Keratinocyte (primary cell): ENCODE results near the gene DSG2. TPM values are rescaled to one million over a fixed set of nuclear protein-coding genes. Genes with fewer than 3 reads are reported as not detected.

Experiments
- DNase-seq: peaks from one replicate; pipeline ENCODE4 v3.0.0-alpha.2; 2011; ENCODE audit warnings: low read depth, missing footprints, low spot score
- FAIRE-seq: peaks from 2 replicates; lab custom pipeline; 2011; peaks lifted over from hg19 to GRCh38; lab: Jason Lieb, UNC
- H2AFZ ChIP-seq: 2 replicates; pipeline ENCODE4 v1.6.0; 2012; ENCODE audit warnings: low read length, control low read depth, inconsistent platforms; ENCODE audit not compliant: control insufficient read depth
- H3K27ac ChIP-seq: 2 replicates; pipeline ENCODE4 v1.5.1; 2011; ENCODE audit warnings: low read length; ENCODE audit not compliant: control insufficient read depth, insufficient read depth
- H3K27me3 ChIP-seq: 3 replicates; pipeline ENCODE4 v1.6.0; 2011; ENCODE audit warnings: low read length; ENCODE audit not compliant: control insufficient read depth, insufficient read depth; ENCODE audit errors: extremely low read depth
- H3K36me3 ChIP-seq, 2 experiments: 2 replicates in 1 of 2; 3 replicates in 1 of 2; pipeline ENCODE4 v1.5.1; 2011; ENCODE audit warnings: low read length in 2 of 2, mild to moderate bottlenecking in 1 of 2; ENCODE audit not compliant: control insufficient read depth in 2 of 2, insufficient read depth in 2 of 2; ENCODE audit errors: extremely low read depth in 1 of 2
- H3K4me1 ChIP-seq: 3 replicates; pipeline ENCODE4 v1.5.1; 2011; ENCODE audit warnings: low read length; ENCODE audit not compliant: control insufficient read depth, insufficient read depth; ENCODE audit errors: extremely low read depth
- H3K4me2 ChIP-seq: 3 replicates; pipeline ENCODE4 v1.6.0; 2011; ENCODE audit warnings: low read depth, low read length; ENCODE audit not compliant: control insufficient read depth, insufficient read depth; ENCODE audit errors: extremely low read depth
- H3K4me3 ChIP-seq, 3 experiments: fragments of 200-600 bp in 1 of 3; sonication (generic) in 1 of 3; 2 replicates in 2 of 3; 3 replicates in 1 of 3; pipeline ENCODE4 v1.5.1; 2011 to 2016; ENCODE audit warnings: low read length in 3 of 3, mild to moderate bottlenecking in 3 of 3, control low read depth in 2 of 3, inconsistent platforms in 1 of 3, low read depth in 1 of 3, mixed read lengths in 1 of 3, mixed run types in 1 of 3, moderate library complexity in 1 of 3; ENCODE audit not compliant: control insufficient read depth in 2 of 3, insufficient read depth in 2 of 3; ENCODE audit errors: extremely low read depth in 1 of 3
- H3K79me2 ChIP-seq: 2 replicates; pipeline ENCODE4 v1.6.0; 2012; ENCODE audit warnings: low read length; ENCODE audit not compliant: control insufficient read depth, insufficient read depth
- H3K9ac ChIP-seq: 3 replicates; pipeline ENCODE4 v1.6.0; 2011; ENCODE audit warnings: low read length; ENCODE audit not compliant: control insufficient read depth, insufficient read depth; ENCODE audit errors: extremely low read depth
- H3K9me1 ChIP-seq: 3 replicates; pipeline ENCODE4 v1.6.0; 2011; ENCODE audit warnings: low read length; ENCODE audit not compliant: control insufficient read depth, insufficient read depth; ENCODE audit errors: extremely low read depth
- H3K9me3 ChIP-seq: 2 replicates; pipeline ENCODE4 v1.5.1; 2012; ENCODE audit warnings: low read depth, low read length; ENCODE audit not compliant: control insufficient read depth
- H4K20me1 ChIP-seq: 3 replicates; pipeline ENCODE4 v1.6.0; 2011; ENCODE audit warnings: low read length; ENCODE audit not compliant: control insufficient read depth, insufficient read depth; ENCODE audit errors: extremely low read depth
- EZH2 ChIP-seq: IDR thresholded peaks from one replicate; pipeline ENCODE4 v1.6.1; 2012; ENCODE audit warnings: inconsistent platforms, mild to moderate bottlenecking, low read length, moderate library complexity
- dilution Hi-C: fragments of 300-500 bp; cut with MboI; formaldehyde crosslinking; loops from one replicate; pipeline ENCODE4 v1.7.0; 2020; ENCODE audit warnings: low sequenced_read_pairs; ENCODE audit not compliant: extremely low pct_ligation_motif_present
- polyA plus RNA-seq, 5 experiments: library from polyadenylated mRNA; depleted of rRNA in 3 of 5; stranded (reverse) in 3 of 5; stranded (forward) in 1 of 5; unstranded in 1 of 5; fragments of >200 nt; gene quantifications; 1 replicate in 1 of 5; 2 replicates in 3 of 5; 3 replicates in 1 of 5; pipeline versions ENCODE4 v1.2.1 to v1.2.3, GENCODE V29; 2011 to 2012; ENCODE audit warnings: missing spikeins in 2 of 5, low read depth in 1 of 5, low replicate concordance in 1 of 5
- TF ChIP-seq, protein P1 (sequence below), 3 experiments: IDR thresholded peaks in 1 of 3; conservative IDR thresholded peaks in 1 of 3; optimal IDR thresholded peaks in 1 of 3; 2 replicates in 2 of 3; 3 replicates in 1 of 3; pipeline versions ENCODE3 to v1.5.1; 2011; ENCODE audit warnings: low read length in 3 of 3, mild to moderate bottlenecking in 3 of 3, moderate library complexity in 2 of 3, control low read depth in 1 of 3, inconsistent platforms in 1 of 3; ENCODE audit not compliant: insufficient read depth in 2 of 3; ENCODE audit errors: extremely low read depth in 1 of 3

The DSG2 gene
- polyA plus RNA-seq, 1 donor (not counting 4 experiments of a cell fraction or from before 2014, with no cell fraction given) = 140 TPM

DNA sequence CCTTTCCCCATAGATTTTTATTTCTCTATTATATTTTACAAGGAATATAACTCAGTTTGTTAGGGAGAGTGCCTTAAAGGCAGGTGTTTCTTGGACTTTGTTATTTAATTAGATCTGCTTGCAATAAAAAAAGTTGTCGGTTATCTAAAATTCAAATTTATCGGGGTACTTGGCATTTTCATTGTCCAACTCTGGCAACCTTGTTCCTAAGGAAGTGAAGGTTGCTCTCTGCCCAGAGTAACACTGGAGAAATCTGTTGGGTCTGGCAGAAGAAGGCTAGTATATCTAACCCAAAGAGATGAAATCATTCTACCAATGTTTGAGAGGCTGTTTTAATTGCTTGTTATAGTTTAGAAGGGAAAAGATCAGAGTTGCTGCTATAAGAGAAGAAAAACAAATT is 50.9 kb downstream of the DSG2 start:
- dilution Hi-C loops = no loop called here
- no peaks in the 10 kb centered on the region for H3K27me3 ChIP-seq
- H3K36me3 ChIP-seq = peaks cover 13 to 14% of the 10 kb centered on the region in 2 experiments
- H3K9me3 ChIP-seq = no peaks in the 10 kb centered on the region
- FAIRE-seq (no peak), DNase-seq (no peak)
- H3K79me2 ChIP-seq = no peaks in the 10 kb centered on the region
- H3K9me1 ChIP-seq = no peaks in the 10 kb centered on the region
- H3K4me2 ChIP-seq = no peak overlapping the region
- H4K20me1 ChIP-seq = no peaks in the 10 kb centered on the region
- no peak overlapping the region for H3K9ac ChIP-seq
- no peak overlapping the region for H3K4me3 ChIP-seq
- H3K4me1 ChIP-seq = no peaks in the 10 kb centered on the region
- no peak overlapping the region for H3K27ac ChIP-seq
- TF ChIP-seq, protein P1, sequence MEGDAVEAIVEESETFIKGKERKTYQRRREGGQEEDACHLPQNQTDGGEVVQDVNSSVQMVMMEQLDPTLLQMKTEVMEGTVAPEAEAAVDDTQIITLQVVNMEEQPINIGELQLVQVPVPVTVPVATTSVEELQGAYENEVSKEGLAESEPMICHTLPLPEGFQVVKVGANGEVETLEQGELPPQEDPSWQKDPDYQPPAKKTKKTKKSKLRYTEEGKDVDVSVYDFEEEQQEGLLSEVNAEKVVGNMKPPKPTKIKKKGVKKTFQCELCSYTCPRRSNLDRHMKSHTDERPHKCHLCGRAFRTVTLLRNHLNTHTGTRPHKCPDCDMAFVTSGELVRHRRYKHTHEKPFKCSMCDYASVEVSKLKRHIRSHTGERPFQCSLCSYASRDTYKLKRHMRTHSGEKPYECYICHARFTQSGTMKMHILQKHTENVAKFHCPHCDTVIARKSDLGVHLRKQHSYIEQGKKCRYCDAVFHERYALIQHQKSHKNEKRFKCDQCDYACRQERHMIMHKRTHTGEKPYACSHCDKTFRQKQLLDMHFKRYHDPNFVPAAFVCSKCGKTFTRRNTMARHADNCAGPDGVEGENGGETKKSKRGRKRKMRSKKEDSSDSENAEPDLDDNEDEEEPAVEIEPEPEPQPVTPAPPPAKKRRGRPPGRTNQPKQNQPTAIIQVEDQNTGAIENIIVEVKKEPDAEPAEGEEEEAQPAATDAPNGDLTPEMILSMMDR (optimal IDR thresholded peaks at IDR 0.05 in 1 of 3, IDR thresholded peaks at IDR 0.05 in 1 of 3, conservative IDR thresholded peaks at IDR 0.05 in 1 of 3; ENCODE audit: extremely low read depth in 1 of 3, insufficient read depth in 2 of 3, low read length in 3 of 3) = no peak
- TF ChIP-seq EZH2 = no peak
- H2AFZ ChIP-seq = no peak overlapping the region

DNA sequence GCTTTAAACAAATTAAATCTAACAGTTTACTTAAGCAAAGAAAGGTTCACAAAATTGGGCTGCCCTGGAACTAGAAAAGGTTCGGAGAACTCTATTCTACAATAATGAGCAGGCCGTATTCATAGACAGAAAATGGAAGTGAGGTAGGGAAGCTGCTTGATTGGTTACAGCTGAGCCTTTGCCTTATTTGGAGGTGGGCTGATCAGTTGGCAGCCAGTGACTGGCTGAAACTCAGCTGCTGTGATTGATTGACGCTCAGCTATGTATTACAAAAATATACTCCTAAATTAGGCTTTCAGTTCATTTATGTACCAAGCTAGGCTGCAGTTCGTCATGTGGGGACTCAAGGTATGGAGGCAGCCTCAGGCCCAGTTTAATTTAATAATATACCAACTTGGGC is 51.4 kb downstream of the DSG2 start:
- dilution Hi-C loops = no loop called here
- no peak overlapping the region for H3K9ac ChIP-seq
- DNase-seq (no peak), FAIRE-seq (no peak)
- no peaks in the 10 kb centered on the region for H3K4me1 ChIP-seq
- H3K36me3 ChIP-seq = peaks cover 13 to 14% of the 10 kb centered on the region in 2 experiments
- H4K20me1 ChIP-seq = no peaks in the 10 kb centered on the region
- H3K79me2 ChIP-seq = no peaks in the 10 kb centered on the region
- H3K9me3 ChIP-seq = no peaks in the 10 kb centered on the region
- no peak overlapping the region for H3K4me2 ChIP-seq
- H3K27me3 ChIP-seq = no peaks in the 10 kb centered on the region
- no peak overlapping the region for H3K27ac ChIP-seq
- H3K9me1 ChIP-seq = no peaks in the 10 kb centered on the region
- H2AFZ ChIP-seq = no peak overlapping the region
- H3K4me3 ChIP-seq = no peak overlapping the region
- TF ChIP-seq, protein P1 (optimal IDR thresholded peaks at IDR 0.05 in 1 of 3, IDR thresholded peaks at IDR 0.05 in 1 of 3, conservative IDR thresholded peaks at IDR 0.05 in 1 of 3; ENCODE audit: extremely low read depth in 1 of 3, insufficient read depth in 2 of 3, low read length in 3 of 3) = no peak
- TF ChIP-seq EZH2 = no peak
